ENCODE results near the gene ZBTB9.

The ZBTB9 gene

DNA sequence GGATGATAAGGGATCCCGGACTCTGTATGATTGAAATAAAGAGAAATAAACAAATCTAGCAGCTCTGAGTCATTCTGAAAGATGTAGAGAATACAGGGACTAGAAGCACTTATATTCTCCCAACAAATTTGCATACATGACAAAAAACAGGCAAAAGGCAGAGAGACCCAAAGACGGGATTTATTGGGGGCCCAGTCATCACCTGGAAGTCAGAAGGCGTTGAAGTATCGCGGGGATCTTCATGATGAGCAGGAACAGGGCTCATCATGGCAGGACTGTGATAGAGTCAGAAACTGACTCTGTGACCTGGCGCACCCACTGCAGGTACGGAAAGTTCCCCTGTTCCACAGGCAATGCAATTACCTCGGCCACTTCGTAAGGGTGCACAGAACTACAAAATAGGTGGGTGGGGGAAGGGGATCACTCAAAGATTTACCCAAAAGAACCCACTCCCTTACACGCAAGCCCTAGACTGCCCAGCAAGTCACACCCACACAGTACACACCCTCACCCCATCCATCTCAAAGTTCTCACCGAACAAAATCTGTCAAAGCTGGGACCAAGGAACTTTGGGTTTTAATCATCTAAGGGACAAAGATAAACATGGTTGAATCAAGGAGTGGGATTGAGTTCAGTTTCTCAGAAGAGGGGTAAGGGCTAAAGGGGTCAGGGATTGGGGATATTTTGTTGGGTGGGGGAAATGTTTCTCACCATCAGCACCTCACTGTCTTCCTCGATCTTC is 37.8 kb upstream of the ZBTB9 start:
- H3K4me2 ChIP-seq: peak overlapping the region; percentile 90
- no peak overlapping the region for H3K4me3 ChIP-seq (IDR thresholded peaks at IDR 0.05; ENCODE audit: insufficient read depth, low read depth, low read length)
- TF ChIP-seq, protein P1, sequence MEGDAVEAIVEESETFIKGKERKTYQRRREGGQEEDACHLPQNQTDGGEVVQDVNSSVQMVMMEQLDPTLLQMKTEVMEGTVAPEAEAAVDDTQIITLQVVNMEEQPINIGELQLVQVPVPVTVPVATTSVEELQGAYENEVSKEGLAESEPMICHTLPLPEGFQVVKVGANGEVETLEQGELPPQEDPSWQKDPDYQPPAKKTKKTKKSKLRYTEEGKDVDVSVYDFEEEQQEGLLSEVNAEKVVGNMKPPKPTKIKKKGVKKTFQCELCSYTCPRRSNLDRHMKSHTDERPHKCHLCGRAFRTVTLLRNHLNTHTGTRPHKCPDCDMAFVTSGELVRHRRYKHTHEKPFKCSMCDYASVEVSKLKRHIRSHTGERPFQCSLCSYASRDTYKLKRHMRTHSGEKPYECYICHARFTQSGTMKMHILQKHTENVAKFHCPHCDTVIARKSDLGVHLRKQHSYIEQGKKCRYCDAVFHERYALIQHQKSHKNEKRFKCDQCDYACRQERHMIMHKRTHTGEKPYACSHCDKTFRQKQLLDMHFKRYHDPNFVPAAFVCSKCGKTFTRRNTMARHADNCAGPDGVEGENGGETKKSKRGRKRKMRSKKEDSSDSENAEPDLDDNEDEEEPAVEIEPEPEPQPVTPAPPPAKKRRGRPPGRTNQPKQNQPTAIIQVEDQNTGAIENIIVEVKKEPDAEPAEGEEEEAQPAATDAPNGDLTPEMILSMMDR (conservative IDR thresholded peaks at IDR 0.05; ENCODE audit: low read depth, low read length): no peak
- H3K79me2 ChIP-seq (ENCODE audit: insufficient read depth, low read depth): peaks cover 21% of the 10 kb centered on the region
- peak overlapping the region; percentile 62; the same call in 1 of the 2 replicates for H3K9ac ChIP-seq
- peaks cover 31% of the 10 kb centered on the region for H3K4me1 ChIP-seq (ENCODE audit: low read depth, poor library complexity, severe bottlenecking)
- H3K27ac ChIP-seq: peak overlapping the region; percentile 70; the same call in 1 of the 2 replicates
- no peaks in the 10 kb centered on the region for H3K27me3 ChIP-seq (ENCODE audit: insufficient read depth, low read depth)
- no peak overlapping the region for H2AFZ ChIP-seq (ENCODE audit: low read depth)
- H3K36me3 ChIP-seq (ENCODE audit: insufficient read depth): no peaks in the 10 kb centered on the region
- no peaks in the 10 kb centered on the region for H4K20me1 ChIP-seq (ENCODE audit: insufficient read depth)

DNA sequence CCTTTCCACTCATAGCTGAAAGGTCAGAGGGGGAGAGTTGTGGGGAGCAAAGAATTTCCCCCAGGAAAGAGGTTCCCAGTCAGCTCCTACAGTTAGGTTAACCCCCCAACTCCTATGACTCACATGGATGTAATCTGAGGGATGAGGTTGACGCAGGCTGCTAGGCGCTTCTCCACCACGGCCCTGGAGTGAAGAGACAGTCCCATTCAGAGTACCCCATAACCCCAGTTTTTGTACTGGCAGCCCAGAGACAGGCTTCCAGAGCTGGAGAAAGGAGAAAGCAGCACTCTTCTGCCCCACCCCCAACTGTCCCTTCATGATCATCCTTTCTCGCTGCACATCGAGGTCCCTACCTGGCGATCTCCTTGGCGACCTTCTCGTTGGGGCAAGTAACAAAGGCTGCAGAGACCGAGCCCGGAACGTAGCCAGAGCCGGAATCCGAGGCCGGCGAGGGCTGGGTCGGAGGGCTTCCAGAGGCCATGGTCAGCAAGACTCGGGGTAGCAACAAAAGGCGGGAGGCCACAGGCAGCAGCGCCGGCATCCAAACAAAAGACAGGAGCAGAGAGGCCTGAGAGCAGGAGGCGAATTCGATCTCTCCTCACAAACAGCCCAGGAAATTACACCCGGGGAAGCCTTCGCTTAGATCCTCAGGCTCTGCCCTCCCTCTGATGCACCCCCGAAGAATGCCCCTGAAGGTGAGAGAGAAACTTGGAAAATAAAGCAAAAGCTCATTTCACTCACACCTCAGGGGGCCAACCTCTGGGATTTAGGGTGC is 37.1 kb upstream of the ZBTB9 start:
- TF ChIP-seq, protein P1 (conservative IDR thresholded peaks at IDR 0.05; ENCODE audit: low read depth, low read length): no peak
- no peaks in the 10 kb centered on the region for H3K36me3 ChIP-seq (ENCODE audit: insufficient read depth)
- H3K4me1 ChIP-seq (ENCODE audit: low read depth, poor library complexity, severe bottlenecking): peaks cover 28% of the 10 kb centered on the region
- H4K20me1 ChIP-seq (ENCODE audit: insufficient read depth): no peaks in the 10 kb centered on the region
- peaks cover 21% of the 10 kb centered on the region for H3K79me2 ChIP-seq (ENCODE audit: insufficient read depth, low read depth)
- H2AFZ ChIP-seq (ENCODE audit: low read depth): peak overlapping the region; percentile 69
- H3K4me3 ChIP-seq (IDR thresholded peaks at IDR 0.05; ENCODE audit: insufficient read depth, low read depth, low read length): no peak overlapping the region
- H3K27me3 ChIP-seq (ENCODE audit: insufficient read depth, low read depth): no peaks in the 10 kb centered on the region
- H3K9ac ChIP-seq: peak overlapping the region; percentile 62
- H3K4me2 ChIP-seq: peak overlapping the region; percentile 90
- H3K27ac ChIP-seq: peak overlapping the region; percentile 70

DNA sequence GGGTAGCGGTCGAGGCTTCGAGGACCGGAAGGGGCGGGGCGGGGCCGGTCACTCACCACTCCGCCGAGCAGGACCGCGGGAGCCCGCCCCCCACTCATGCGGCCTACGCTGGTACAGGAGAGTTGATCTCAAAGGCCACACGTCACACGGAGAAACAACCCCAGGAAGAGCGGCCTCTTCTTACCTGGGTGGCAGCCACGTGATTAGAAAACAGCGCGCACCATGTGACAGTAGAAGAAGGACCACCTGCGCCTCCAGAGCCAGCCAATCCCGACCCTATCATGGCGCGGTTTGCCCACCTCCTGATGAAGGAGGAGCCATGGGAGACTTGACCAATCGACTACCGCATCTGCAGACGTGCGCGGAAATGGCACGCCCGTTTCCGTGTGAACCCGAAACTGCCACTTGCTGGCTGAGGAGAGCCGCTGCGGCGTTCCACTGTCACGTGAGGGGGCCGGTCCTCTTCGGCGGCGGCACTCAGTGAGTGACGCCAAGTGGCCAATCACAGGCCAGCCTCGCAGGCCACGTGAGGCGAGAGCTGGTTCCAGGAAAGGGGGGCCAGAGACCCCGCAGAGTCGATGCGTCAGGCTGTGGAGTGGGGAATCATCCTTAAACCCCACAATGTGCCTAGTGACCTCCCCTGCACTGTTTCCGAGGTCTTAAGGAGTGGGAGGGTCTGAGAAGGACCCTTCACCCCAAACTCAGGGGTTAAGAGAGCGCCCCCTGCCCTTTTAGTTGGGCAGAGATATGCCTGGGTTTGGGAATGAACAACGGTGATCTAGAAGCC is 36.3 kb upstream of the ZBTB9 start, which contains the start of gene CUTA:
Gene CUTA, minus strand, starts transcription at position 205 of the 787 bp plus-strand sequence. Its CDS starts 107 bp downstream, at position 98.
- H3K27me3 ChIP-seq (ENCODE audit: insufficient read depth, low read depth): no peaks in the 10 kb centered on the region
- TF ChIP-seq, protein P1 (conservative IDR thresholded peaks at IDR 0.05; ENCODE audit: low read depth, low read length): peak; percentile 76
- H3K4me2 ChIP-seq: peak within 1 kb of the TSS; percentile 90
- peaks cover 28% of the 10 kb centered on the region for H3K4me1 ChIP-seq (ENCODE audit: low read depth, poor library complexity, severe bottlenecking)
- H3K79me2 ChIP-seq (ENCODE audit: insufficient read depth, low read depth): peaks cover 21% of the 10 kb centered on the region
- peak within 1 kb of the TSS; percentile 69 for H2AFZ ChIP-seq (ENCODE audit: low read depth)
- H3K36me3 ChIP-seq (ENCODE audit: insufficient read depth): no peaks in the 10 kb centered on the region
- H3K27ac ChIP-seq: peak within 1 kb of the TSS; percentile 70
- H3K4me3 ChIP-seq (IDR thresholded peaks at IDR 0.05; ENCODE audit: insufficient read depth, low read depth, low read length): no peak within 1 kb of the TSS
- H3K9ac ChIP-seq: peak within 1 kb of the TSS; percentile 62
- no peaks in the 10 kb centered on the region for H4K20me1 ChIP-seq (ENCODE audit: insufficient read depth)

DNA sequence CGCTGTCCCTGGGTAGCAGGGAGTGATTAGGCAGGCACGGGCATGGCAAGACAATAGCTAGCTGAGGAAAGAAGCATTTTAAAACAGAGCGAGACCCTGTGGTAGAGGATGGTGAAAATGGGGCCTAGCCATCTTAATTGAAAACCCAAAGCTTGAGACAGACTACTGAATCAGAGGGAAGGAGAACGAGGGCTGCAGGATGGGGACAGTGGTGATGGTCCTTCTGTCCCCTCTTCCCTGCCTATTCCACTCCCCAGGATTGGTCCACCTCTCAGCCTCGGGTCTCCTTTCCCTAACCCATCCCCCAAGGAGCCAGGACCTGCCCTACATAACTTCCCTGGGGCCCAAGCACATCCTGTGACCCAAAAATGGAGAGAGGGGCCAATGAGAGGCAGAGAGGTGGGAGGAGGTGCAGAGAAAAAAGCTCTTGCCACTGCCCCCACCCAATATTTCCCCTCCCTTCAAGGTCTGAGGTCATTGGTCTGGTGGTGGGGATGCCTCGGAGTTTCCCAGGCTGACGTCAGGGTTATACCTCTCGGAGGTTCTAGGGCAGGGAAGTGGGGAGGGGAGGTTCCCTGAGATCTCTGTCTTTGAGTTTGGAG is 35.6 kb upstream of the ZBTB9 start:
- peak overlapping the region; percentile 46; the same call in 1 of the 2 replicates for H2AFZ ChIP-seq (ENCODE audit: low read depth)
- H3K4me1 ChIP-seq (ENCODE audit: low read depth, poor library complexity, severe bottlenecking): peaks cover 28% of the 10 kb centered on the region
- TF ChIP-seq, protein P1 (conservative IDR thresholded peaks at IDR 0.05; ENCODE audit: low read depth, low read length): no peak
- peak overlapping the region; percentile 56 for H3K27ac ChIP-seq
- no peaks in the 10 kb centered on the region for H4K20me1 ChIP-seq (ENCODE audit: insufficient read depth)
- H3K9ac ChIP-seq: peak overlapping the region; percentile 37; the same call in 1 of the 2 replicates
- H3K27me3 ChIP-seq (ENCODE audit: insufficient read depth, low read depth): no peaks in the 10 kb centered on the region
- peaks cover 21% of the 10 kb centered on the region for H3K79me2 ChIP-seq (ENCODE audit: insufficient read depth, low read depth)
- H3K4me3 ChIP-seq (IDR thresholded peaks at IDR 0.05; ENCODE audit: insufficient read depth, low read depth, low read length): no peak overlapping the region
- H3K4me2 ChIP-seq: peak overlapping the region; percentile 42
- H3K36me3 ChIP-seq (ENCODE audit: insufficient read depth): no peaks in the 10 kb centered on the region

Data from KMS-11 (cell line).